Measurements from ENCODE around the gene PIAS1. TPM values are rescaled to one million over a fixed set of nuclear protein-coding genes. Genes with fewer than 3 reads are reported as not detected.

PIAS1 gene
- total RNA-seq, 2 experiments from 2014 or later: 44.1 to 59.0 TPM

DNA sequence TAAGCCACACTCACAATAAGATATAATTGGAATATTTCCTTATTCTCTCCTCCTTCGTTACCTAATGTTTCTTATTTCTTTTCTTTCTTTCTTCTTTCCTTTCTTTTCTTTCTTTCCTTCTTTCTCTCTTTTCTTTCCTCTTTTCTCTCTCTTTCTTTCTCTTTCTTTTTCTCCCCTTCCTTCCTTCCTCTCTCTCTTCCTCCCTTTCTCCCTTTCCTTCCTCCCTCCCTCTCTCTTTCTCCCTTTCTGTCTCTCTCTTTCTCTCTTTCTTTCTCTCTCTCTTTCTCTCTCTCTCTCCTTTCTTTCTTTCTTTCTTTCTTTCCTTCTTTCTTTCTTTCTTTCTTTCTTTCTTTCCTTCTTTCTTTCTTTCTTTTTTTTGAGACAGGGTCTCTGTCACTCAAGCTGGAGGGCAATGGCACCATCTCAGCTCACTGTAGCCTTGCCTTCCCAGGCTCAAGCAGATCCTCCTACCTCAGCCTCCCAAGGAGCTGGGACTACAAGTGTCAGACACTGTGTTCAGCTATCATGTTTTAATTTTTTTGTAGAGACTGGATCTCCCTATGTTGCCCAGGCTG, 19.3 kb upstream of the PIAS1 start:
- ChIA-PET POLR2A (no interaction called here), CTCF (ENCODE audit: unreplicated experiment) (no interaction called here)
- Histone ChIP-seq H3K9me3 (ENCODE audit: low read length) (no peaks in the 10 kb centered on the region), H2AFZ (ENCODE audit: low read length) (no peak overlapping the region), H3K79me2 (ENCODE audit: insufficient read depth, low read depth, low read length) (no peaks in the 10 kb centered on the region), H4K20me1 (ENCODE audit: insufficient read depth, low read length) (no peaks in the 10 kb centered on the region), H3K4me1 (ENCODE audit: insufficient read depth, low read length, poor library complexity, severe bottlenecking) (no peaks in the 10 kb centered on the region), H3K36me3 (ENCODE audit: insufficient read depth, low read length) (no peaks in the 10 kb centered on the region), H3K4me2 (ENCODE audit: low read length) (no peak overlapping the region), H3K27ac (ENCODE audit: low read depth, low read length, poor library complexity, severe bottlenecking) (no peak overlapping the region), H3K4me3 (ENCODE audit: low read depth, low read length, poor library complexity, severe bottlenecking) (no peak overlapping the region), H3K9me2 (ENCODE audit: insufficient read depth, low read length) (no peaks in the 10 kb centered on the region)
- intact Hi-C loops (cut with micrococcal nuclease; ENCODE audit: unreplicated experiment): no loop called here
- BruUV-seq (replicated peaks): no TSS peak
- TF ChIP-seq, protein P1, sequence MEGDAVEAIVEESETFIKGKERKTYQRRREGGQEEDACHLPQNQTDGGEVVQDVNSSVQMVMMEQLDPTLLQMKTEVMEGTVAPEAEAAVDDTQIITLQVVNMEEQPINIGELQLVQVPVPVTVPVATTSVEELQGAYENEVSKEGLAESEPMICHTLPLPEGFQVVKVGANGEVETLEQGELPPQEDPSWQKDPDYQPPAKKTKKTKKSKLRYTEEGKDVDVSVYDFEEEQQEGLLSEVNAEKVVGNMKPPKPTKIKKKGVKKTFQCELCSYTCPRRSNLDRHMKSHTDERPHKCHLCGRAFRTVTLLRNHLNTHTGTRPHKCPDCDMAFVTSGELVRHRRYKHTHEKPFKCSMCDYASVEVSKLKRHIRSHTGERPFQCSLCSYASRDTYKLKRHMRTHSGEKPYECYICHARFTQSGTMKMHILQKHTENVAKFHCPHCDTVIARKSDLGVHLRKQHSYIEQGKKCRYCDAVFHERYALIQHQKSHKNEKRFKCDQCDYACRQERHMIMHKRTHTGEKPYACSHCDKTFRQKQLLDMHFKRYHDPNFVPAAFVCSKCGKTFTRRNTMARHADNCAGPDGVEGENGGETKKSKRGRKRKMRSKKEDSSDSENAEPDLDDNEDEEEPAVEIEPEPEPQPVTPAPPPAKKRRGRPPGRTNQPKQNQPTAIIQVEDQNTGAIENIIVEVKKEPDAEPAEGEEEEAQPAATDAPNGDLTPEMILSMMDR (conservative IDR thresholded peaks at IDR 0.05; ENCODE audit: low read length): no peak
- TF ChIP-seq EZH2phosphoT487 (IDR thresholded peaks at IDR 0.05; ENCODE audit: borderline replicate concordance, low read depth, low read length): no peak
- no peak for DNase-seq (ENCODE audit: low spot score)

DNA sequence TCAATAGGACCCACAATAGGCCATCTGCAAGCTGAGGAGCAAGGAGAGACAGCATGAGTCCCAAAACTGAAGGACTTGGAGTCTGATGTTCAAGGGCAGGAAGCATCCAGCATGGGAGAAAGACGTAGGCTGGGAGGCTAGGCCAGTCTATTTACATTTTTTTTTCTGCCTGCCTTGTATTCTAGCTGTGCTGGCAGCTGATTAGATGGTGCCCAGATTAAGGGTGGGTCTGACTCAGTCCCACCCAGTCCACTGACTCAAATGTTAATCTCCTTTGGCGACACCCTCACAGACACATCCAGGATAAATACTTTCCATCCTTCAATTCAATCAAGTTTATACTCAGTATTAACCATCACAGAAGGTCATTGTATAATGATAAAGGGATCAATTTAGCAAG, 15.9 kb upstream of the PIAS1 start:
- no peaks in the 10 kb centered on the region; the same call in 1 of the 2 replicates for H3K9me3 ChIP-seq (ENCODE audit: low read length)
- CTCF ChIA-PET (ENCODE audit: unreplicated experiment): no interaction called here
- no peak overlapping the region for H3K4me3 ChIP-seq (ENCODE audit: low read depth, low read length, poor library complexity, severe bottlenecking)
- no peak for DNase-seq (ENCODE audit: low spot score)
- intact Hi-C loops (cut with micrococcal nuclease; ENCODE audit: unreplicated experiment): no loop called here
- H3K4me2 ChIP-seq (ENCODE audit: low read length): no peak overlapping the region
- no peaks in the 10 kb centered on the region for H3K4me1 ChIP-seq (ENCODE audit: insufficient read depth, low read length, poor library complexity, severe bottlenecking)
- no peaks in the 10 kb centered on the region for H4K20me1 ChIP-seq (ENCODE audit: insufficient read depth, low read length)
- BruUV-seq (replicated peaks): no TSS peak
- H3K36me3 ChIP-seq (ENCODE audit: insufficient read depth, low read length): no peaks in the 10 kb centered on the region
- POLR2A ChIA-PET: no interaction called here
- H3K79me2 ChIP-seq (ENCODE audit: insufficient read depth, low read depth, low read length): no peaks in the 10 kb centered on the region
- no peak for TF ChIP-seq EZH2phosphoT487 (IDR thresholded peaks at IDR 0.05; ENCODE audit: borderline replicate concordance, low read depth, low read length)
- TF ChIP-seq, protein P1 (conservative IDR thresholded peaks at IDR 0.05; ENCODE audit: low read length): no peak
- H2AFZ ChIP-seq (ENCODE audit: low read length): no peak overlapping the region
- H3K9me2 ChIP-seq (ENCODE audit: insufficient read depth, low read length): no peaks in the 10 kb centered on the region
- H3K27ac ChIP-seq (ENCODE audit: low read depth, low read length, poor library complexity, severe bottlenecking): no peak overlapping the region

DNA sequence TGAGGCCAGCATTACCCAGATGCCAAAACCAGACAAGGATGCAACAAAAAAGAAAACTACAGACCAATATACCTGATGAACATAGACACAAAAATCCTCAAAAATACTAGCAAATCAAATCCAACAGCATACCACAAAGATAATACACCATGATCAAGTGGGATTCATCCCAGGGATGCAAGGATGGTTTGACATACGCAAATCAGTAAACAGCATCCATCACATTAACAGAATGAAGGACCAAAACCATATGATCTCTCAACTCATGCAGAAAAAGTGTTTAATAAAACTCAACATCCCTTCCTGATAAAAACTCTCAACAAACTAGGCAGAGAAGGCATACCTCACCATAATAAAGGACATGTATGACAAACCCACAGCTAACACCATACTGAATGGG, 14.0 kb upstream of the PIAS1 start:
- H3K4me1 ChIP-seq (ENCODE audit: insufficient read depth, low read length, poor library complexity, severe bottlenecking): no peaks in the 10 kb centered on the region
- DNase-seq (ENCODE audit: low spot score): no peak
- no peak overlapping the region for H3K4me2 ChIP-seq (ENCODE audit: low read length)
- BruUV-seq (replicated peaks): no TSS peak
- ChIA-PET POLR2A (interaction anchor here (0.6 kb wide), 1 partner anchor 113 kb away, joined by 3 read pairs; no protein-coding TSS in a partner anchor), CTCF (ENCODE audit: unreplicated experiment) (no interaction called here)
- intact Hi-C loops (cut with micrococcal nuclease; ENCODE audit: unreplicated experiment): no loop called here
- no peaks in the 10 kb centered on the region; the same call in 1 of the 2 replicates for H3K9me3 ChIP-seq (ENCODE audit: low read length)
- no peaks in the 10 kb centered on the region for H4K20me1 ChIP-seq (ENCODE audit: insufficient read depth, low read length)
- H3K4me3 ChIP-seq (ENCODE audit: low read depth, low read length, poor library complexity, severe bottlenecking): no peak overlapping the region
- no peaks in the 10 kb centered on the region for H3K9me2 ChIP-seq (ENCODE audit: insufficient read depth, low read length)
- H2AFZ ChIP-seq (ENCODE audit: low read length): no peak overlapping the region
- no peak for TF ChIP-seq EZH2phosphoT487 (IDR thresholded peaks at IDR 0.05; ENCODE audit: borderline replicate concordance, low read depth, low read length)
- TF ChIP-seq, protein P1 (conservative IDR thresholded peaks at IDR 0.05; ENCODE audit: low read length): no peak
- no peaks in the 10 kb centered on the region for H3K79me2 ChIP-seq (ENCODE audit: insufficient read depth, low read depth, low read length)
- H3K36me3 ChIP-seq (ENCODE audit: insufficient read depth, low read length): no peaks in the 10 kb centered on the region
- no peak overlapping the region for H3K27ac ChIP-seq (ENCODE audit: low read depth, low read length, poor library complexity, severe bottlenecking)
